CD4-positive, CD25-positive, alpha-beta regulatory T cell (primary cell): ENCODE data around the gene ELMO1. TPM values are rescaled to one million over a fixed set of nuclear protein-coding genes. Genes with fewer than 3 reads are reported as not detected.

Experiments
- ATAC-seq, 2 donors: fragments of 150-1000 bp; cut with Tn5 transposase; one replicate each; pipeline ENCODE4 v1.10.0; 2021; ENCODE audit warnings: low read depth in 2 of 2, moderate number of reproducible peaks in 2 of 2, moderate library complexity in 1 of 2
- DNase-seq, 3 donors: peaks; one replicate each; pipeline versions ENCODE4 v3.0.0 to v3.0.0-alpha.2; 2012 to 2022; ENCODE audit warnings: mixed read lengths in 1 of 3
- H3K27ac ChIP-seq: one replicate; pipeline ENCODE4 v1.7.0; 2013; ENCODE audit warnings: mild to moderate bottlenecking, low read length; ENCODE audit not compliant: insufficient read depth, poor library complexity, severe bottlenecking
- H3K27me3 ChIP-seq: one replicate; pipeline ENCODE4 v1.7.0; 2013; ENCODE audit warnings: low read length; ENCODE audit not compliant: control insufficient read depth, insufficient read depth
- H3K36me3 ChIP-seq: one replicate; pipeline ENCODE4 v1.7.0; 2013; ENCODE audit warnings: mild to moderate bottlenecking, low read length, moderate library complexity; ENCODE audit not compliant: control insufficient read depth, insufficient read depth
- H3K4me1 ChIP-seq: 2 replicates; pipeline ENCODE4 v1.7.0; 2013; ENCODE audit warnings: mild to moderate bottlenecking, low read length; ENCODE audit not compliant: insufficient read depth, control insufficient read depth, poor library complexity, severe bottlenecking
- H3K4me3 ChIP-seq: one replicate; pipeline ENCODE4 v1.7.0; 2013; ENCODE audit warnings: low read depth, mild to moderate bottlenecking, low read length, moderate library complexity
- H3K9me3 ChIP-seq, 2 experiments: 1 replicate in 1 of 2; 2 replicates in 1 of 2; pipeline ENCODE4 v1.7.0; 2013; ENCODE audit warnings: low read length in 2 of 2, mild to moderate bottlenecking in 1 of 2, moderate library complexity in 1 of 2; ENCODE audit not compliant: control insufficient read depth in 2 of 2
- H3K27ac Mint-ChIP-seq, 3 donors: one replicate each; pipeline ENCODE4 v1.8.0; 2020 to 2022; ENCODE audit warnings: mild to moderate bottlenecking in 3 of 3, mixed read lengths in 3 of 3, moderate library complexity in 2 of 3
- H3K27me3 Mint-ChIP-seq: one replicate; pipeline ENCODE4 v1.8.0; 2022; ENCODE audit warnings: mild to moderate bottlenecking, mixed read lengths
- H3K36me3 Mint-ChIP-seq: one replicate; pipeline ENCODE4 v1.8.0; 2020; ENCODE audit warnings: mixed read lengths
- H3K4me1 Mint-ChIP-seq, 4 donors: one replicate each; pipeline ENCODE4 v1.8.0; 2020 to 2022; ENCODE audit warnings: mixed read lengths in 4 of 4, mild to moderate bottlenecking in 1 of 4
- H3K4me3 Mint-ChIP-seq, 4 donors: one replicate each; pipeline ENCODE4 v1.8.0; 2020 to 2022; ENCODE audit warnings: mild to moderate bottlenecking in 4 of 4, mixed read lengths in 4 of 4, moderate library complexity in 3 of 4
- H3K9me3 Mint-ChIP-seq, 7 donors: one replicate each; pipeline ENCODE4 v1.8.0; 2020 to 2022; ENCODE audit warnings: mixed read lengths in 7 of 7, mild to moderate bottlenecking in 3 of 7, moderate library complexity in 2 of 7
- polyA plus RNA-seq, 4 donors: library from polyadenylated mRNA; unstranded; fragments of 300-500 nt; fragmentation: Illumina TruSeq; gene quantifications; one replicate each; pipeline ENCODE4 v1.2.3, GENCODE V29; 2021
- total RNA-seq: library from RNA; stranded (reverse); gene quantifications from one replicate; pipeline ENCODE4 v1.2.3, GENCODE V29; 2022

Gene ELMO1
- total and polyA plus RNA-seq, 5 donors from 2014 or later = 39.5 to 162 (median 53.5) TPM

GRCh38 chr7:37195388-37195787 is 253.3 kb downstream of the ELMO1 start:
- Histone ChIP-seq H3K4me3 (no peak overlapping the region), H3K27me3 (no peaks in the 10 kb centered on the region), H3K9me3 (no peaks in the 10 kb centered on the region), H3K4me1 (no peaks in the 10 kb centered on the region), H3K27ac (no peak overlapping the region), H3K36me3 (peaks cover 25% of the 10 kb centered on the region)
- ATAC-seq (no peak), DNase-seq (no peak)
- no peaks in the 10 kb centered on the region for H3K9me3 Mint-ChIP-seq
- no peak overlapping the region for H3K4me3 Mint-ChIP-seq
- H3K36me3 Mint-ChIP-seq = peaks cover 25% of the 10 kb centered on the region
- H3K27ac Mint-ChIP-seq = no peak overlapping the region
- no peaks in the 10 kb centered on the region for H3K27me3 Mint-ChIP-seq
- peaks cover 0 to 18% (median 10%) of the 10 kb centered on the region in 4 donors for H3K4me1 Mint-ChIP-seq

GRCh38 chr7:37194943-37195342 is 253.7 kb downstream of the ELMO1 start:
- no peak for ATAC-seq
- peaks cover 0 to 18% (median 10%) of the 10 kb centered on the region in 4 donors for H3K4me1 Mint-ChIP-seq
- Histone ChIP-seq H3K9me3 (no peaks in the 10 kb centered on the region), H3K27ac (no peak overlapping the region), H3K27me3 (no peaks in the 10 kb centered on the region), H3K36me3 (peaks cover 25% of the 10 kb centered on the region), H3K4me1 (no peaks in the 10 kb centered on the region), H3K4me3 (no peak overlapping the region)
- no peak for DNase-seq
- H3K4me3 Mint-ChIP-seq = no peak overlapping the region
- H3K27me3 Mint-ChIP-seq = no peaks in the 10 kb centered on the region
- peaks cover 25% of the 10 kb centered on the region for H3K36me3 Mint-ChIP-seq
- H3K9me3 Mint-ChIP-seq = no peaks in the 10 kb centered on the region
- peak overlapping the region in 2 of 3 donors; percentile 38 to 47 for H3K27ac Mint-ChIP-seq

GRCh38 chr7:37193775-37194135 is 254.9 kb downstream of the ELMO1 start:
- H3K36me3 Mint-ChIP-seq = peaks cover 30% of the 10 kb centered on the region
- peaks cover 28% of the 10 kb centered on the region for H3K36me3 ChIP-seq

GRCh38 chr7:37193087-37193774 is 255.4 kb downstream of the ELMO1 start:
- peak overlapping the region in 1 of 3 donors; percentile 67 for H3K27ac Mint-ChIP-seq
- ATAC-seq (no peak), DNase-seq (no peak)
- no peak overlapping the region for H3K27ac ChIP-seq
- peaks cover 0 to 2% (median 0%) of the 10 kb centered on the region in 7 donors for H3K9me3 Mint-ChIP-seq
- H3K4me1 Mint-ChIP-seq = peaks cover 0 to 12% (median 7%) of the 10 kb centered on the region in 4 donors
- H3K27me3 ChIP-seq = no peaks in the 10 kb centered on the region
- H3K4me1 ChIP-seq = no peaks in the 10 kb centered on the region
- peaks cover 28% of the 10 kb centered on the region for H3K36me3 ChIP-seq
- H3K4me3 ChIP-seq = no peak overlapping the region
- H3K36me3 Mint-ChIP-seq = peaks cover 30% of the 10 kb centered on the region
- H3K27me3 Mint-ChIP-seq = no peaks in the 10 kb centered on the region
- no peaks in the 10 kb centered on the region for H3K9me3 ChIP-seq
- H3K4me3 Mint-ChIP-seq = no peak overlapping the region

More at GRCh38 chr7:37193775-37194135, 254.9 kb downstream of the ELMO1 start:
- Histone ChIP-seq H3K4me3 (no peak overlapping the region), H3K27me3 (no peaks in the 10 kb centered on the region), H3K9me3 (no peaks in the 10 kb centered on the region), H3K4me1 (no peaks in the 10 kb centered on the region), H3K27ac (no peak overlapping the region)
- peaks cover 0 to 12% (median 9%) of the 10 kb centered on the region in 4 donors for H3K4me1 Mint-ChIP-seq
- H3K4me3 Mint-ChIP-seq = no peak overlapping the region
- no peak for ATAC-seq
- H3K27ac Mint-ChIP-seq = peak overlapping the region in 1 of 3 donors; percentile 4
- H3K9me3 Mint-ChIP-seq = peaks cover 0 to 2% (median 0%) of the 10 kb centered on the region in 7 donors
- DNase-seq = no peak
- no peaks in the 10 kb centered on the region for H3K27me3 Mint-ChIP-seq

GRCh38 chr7:37191797-37192196 is 256.9 kb downstream of the ELMO1 start:
- Mint-ChIP-seq H3K27me3 (no peaks in the 10 kb centered on the region), H3K4me1 (peaks cover 0 to 18% (median 10%) of the 10 kb centered on the region in 4 donors), H3K36me3 (peaks cover 28% of the 10 kb centered on the region), H3K9me3 (peaks cover 0 to 2% (median 0%) of the 10 kb centered on the region in 7 donors), H3K27ac (peak overlapping the region in 1 of 3 donors; percentile 62), H3K4me3 (no peak overlapping the region)
- Histone ChIP-seq H3K27ac (no peak overlapping the region), H3K36me3 (peaks cover 26% of the 10 kb centered on the region), H3K4me1 (no peaks in the 10 kb centered on the region), H3K27me3 (no peaks in the 10 kb centered on the region), H3K4me3 (no peak overlapping the region), H3K9me3 (no peaks in the 10 kb centered on the region)
- ATAC-seq (no peak), DNase-seq (no peak)

GRCh38 chr7:37187179-37187578 is 261.5 kb downstream of the ELMO1 start:
- Mint-ChIP-seq H3K27me3 (no peaks in the 10 kb centered on the region), H3K27ac (no peak overlapping the region), H3K4me1 (peaks cover 0 to 18% (median 4%) of the 10 kb centered on the region in 4 donors), H3K9me3 (peaks cover 0 to 2% (median 0%) of the 10 kb centered on the region in 7 donors), H3K36me3 (peaks cover 19% of the 10 kb centered on the region), H3K4me3 (no peak overlapping the region)
- Histone ChIP-seq H3K4me1 (no peaks in the 10 kb centered on the region), H3K27me3 (no peaks in the 10 kb centered on the region), H3K4me3 (no peak overlapping the region), H3K9me3 (no peaks in the 10 kb centered on the region), H3K27ac (no peak overlapping the region), H3K36me3 (peaks cover 19% of the 10 kb centered on the region)
- no peak for ATAC-seq
- no peak for DNase-seq

- Mint-ChIP-seq H3K27me3 (no peaks in the 10 kb centered on the region), H3K36me3 (peaks cover 15% of the 10 kb centered on the region), H3K9me3 (peaks cover 0 to 2% (median 0%) of the 10 kb centered on the region in 7 donors), H3K27ac (peak overlapping the region in 1 of 3 donors; percentile 2), H3K4me3 (no peak overlapping the region), H3K4me1 (peaks cover 0 to 15% (median 4%) of the 10 kb centered on the region in 4 donors)
- ATAC-seq = no peak
- Histone ChIP-seq H3K9me3 (no peaks in the 10 kb centered on the region), H3K36me3 (peaks cover 18% of the 10 kb centered on the region), H3K4me3 (no peak overlapping the region), H3K27me3 (no peaks in the 10 kb centered on the region), H3K27ac (no peak overlapping the region), H3K4me1 (no peaks in the 10 kb centered on the region)
- no peak for DNase-seq
These were observed 261.9 kb downstream of the ELMO1 start for GRCh38 chr7:37186753-37187152.

- no peaks in the 10 kb centered on the region for H3K9me3 ChIP-seq
- no peaks in the 10 kb centered on the region for H3K9me3 Mint-ChIP-seq
- no peak overlapping the region for H3K4me3 ChIP-seq
- H3K36me3 Mint-ChIP-seq = peaks cover 16% of the 10 kb centered on the region
- H3K36me3 ChIP-seq = peaks cover 22% of the 10 kb centered on the region
- H3K4me3 Mint-ChIP-seq = no peak overlapping the region
- H3K27me3 Mint-ChIP-seq = no peaks in the 10 kb centered on the region
- no peak overlapping the region for H3K27ac Mint-ChIP-seq
- H3K27me3 ChIP-seq = no peaks in the 10 kb centered on the region
- DNase-seq = no peak
- no peak overlapping the region for H3K27ac ChIP-seq
- ATAC-seq = no peak
- no peaks in the 10 kb centered on the region for H3K4me1 ChIP-seq
- H3K4me1 Mint-ChIP-seq = peaks cover 0 to 15% (median 8%) of the 10 kb centered on the region in 4 donors
These were observed 267.1 kb downstream of the ELMO1 start for GRCh38 chr7:37181550-37181932.
